NCI-H128 (cell line): ENCODE measurements around the gene PRAMEF1.
"Not testable (repeated sequence)": the region's sequence is repeated elsewhere in the genome, so short reads cannot be mapped to it uniquely, and the experiment has no call there.

Source experiments
- DNase-seq: peaks from one replicate; lab custom pipeline; 2025; ENCODE audit not compliant: unreplicated experiment; lab: John Stamatoyannopoulos, UW

Gene PRAMEF1

GRCh38 chr1:12791097-12791496 lies at the start of gene PRAMEF1:
Gene PRAMEF1, plus strand, starts transcription at chr1:12791397. Its CDS starts 1,831 bp downstream, at chr1:12793228.
- DNase-seq, result not testable (repeated sequence)

- DNase-seq, result no peak
Measured at GRCh38 chr1:12741946-12742345, 49.3 kb upstream of the PRAMEF1 start.

GRCh38 chr1:12745126-12745991 lies 45.8 kb upstream of the PRAMEF1 start:
- DNase-seq, result no peak

GRCh38 chr1:12745992-12746323 lies 45.2 kb upstream of the PRAMEF1 start, which contains the start of gene CFAP107:
Gene CFAP107, plus strand, starts transcription at chr1:12746200. Its CDS starts 231 bp downstream, at chr1:12746431.
- DNase-seq, result no peak

GRCh38 chr1:12748778-12749355 lies 42.3 kb upstream of the PRAMEF1 start:
- no peak for DNase-seq

GRCh38 chr1:12754738-12755137 lies 36.5 kb upstream of the PRAMEF1 start:
- DNase-seq, result no peak

GRCh38 chr1:12756273-12756672 lies 34.9 kb upstream of the PRAMEF1 start:
- no peak for DNase-seq

- DNase-seq, result no peak
Measured at GRCh38 chr1:12756768-12757413, 34.3 kb upstream of the PRAMEF1 start.

GRCh38 chr1:12757836-12758235 lies 33.4 kb upstream of the PRAMEF1 start:
- DNase-seq, result no peak

GRCh38 chr1:12760256-12760795 lies 30.9 kb upstream of the PRAMEF1 start:
- DNase-seq, result no peak

GRCh38 chr1:12761781-12762180 lies 29.4 kb upstream of the PRAMEF1 start:
- DNase-seq, result no peak

GRCh38 chr1:12762766-12763165 lies 28.4 kb upstream of the PRAMEF1 start:
- DNase-seq, result no peak

GRCh38 chr1:12763479-12763878 lies 27.7 kb upstream of the PRAMEF1 start:
- no peak for DNase-seq

- DNase-seq, result no peak
Measured at GRCh38 chr1:12764016-12764415, 27.2 kb upstream of the PRAMEF1 start.

GRCh38 chr1:12769031-12769430 lies 22.2 kb upstream of the PRAMEF1 start:
- no peak for DNase-seq

GRCh38 chr1:12769976-12770505 lies 21.2 kb upstream of the PRAMEF1 start:
- DNase-seq, result no peak

- DNase-seq, result no peak
Measured at GRCh38 chr1:12770620-12771019, 20.6 kb upstream of the PRAMEF1 start.

- DNase-seq, result no peak
Measured at GRCh38 chr1:12771186-12771585, 20.0 kb upstream of the PRAMEF1 start.

GRCh38 chr1:12772520-12772919 lies 18.7 kb upstream of the PRAMEF1 start:
- no peak for DNase-seq

- no peak for DNase-seq
Measured at GRCh38 chr1:12773438-12773837, 17.8 kb upstream of the PRAMEF1 start, which contains the start of gene PRAMEF12. Gene PRAMEF12, plus strand, starts transcription at chr1:12773738. Its CDS starts 1,130 bp downstream, at chr1:12774868.

GRCh38 chr1:12774801-12775345 lies 16.3 kb upstream of the PRAMEF1 start:
- no peak for DNase-seq
